HCT116 (cell line): ENCODE results near the gene CACNA1C. TPM values are rescaled to one million over a fixed set of nuclear protein-coding genes. Genes with fewer than 3 reads are reported as not detected.

Source experiments
- ATAC-seq: fragments of 200-7000 bp; cut with Tn5 transposase; 2 replicates; pipeline ENCODE4 v1.9.1; 2020; ENCODE audit warnings: mild to moderate bottlenecking, moderate library complexity
- BruUV-seq: library from RNA; stranded (reverse); fragments of 400-500 nt; replicated peaks from 2 replicates; lab custom pipeline; 2021; lab: Mats Ljungman, UMichigan
- CTCF ChIA-PET: fragments of 300-600 bp; sonication (Branson Sonifier 250); formaldehyde crosslinking; loops from one replicate; lab custom pipeline; 2021; ENCODE audit warnings: antibody characterized with exemption; lab: Charles Lee
- POLR2A ChIA-PET: fragments of 300-600, 350-600 bp; sonication (Branson Sonifier 250); formaldehyde crosslinking; loops from one replicate; lab custom pipeline; 2021; ENCODE audit warnings: antibody characterized with exemption; lab: Charles Lee
- RAD21 ChIA-PET, 2 experiments: fragments of 300-600 bp; sonication (Branson Sonifier 250); formaldehyde crosslinking; loops; one replicate each; lab custom pipeline; 2023; ENCODE audit warnings: low total read pairs in 2 of 2; ENCODE audit not compliant: uncharacterized antibody in 2 of 2, unreplicated experiment in 2 of 2, low non-redundant PET in 1 of 2; lab: Charles Lee
- DNase-seq: peaks from one replicate; pipeline ENCODE4 v3.0.0-alpha.2; 2010; ENCODE audit warnings: low read depth, low spot score
- H2AFZ ChIP-seq: fragments of 200-600 bp; shearing (Covaris generic), sonication (generic); 2 replicates; pipeline ENCODE4 v1.6.1; 2017; ENCODE audit warnings: low read depth, mixed run types, mixed read lengths, antibody characterized with exemption, low read length; ENCODE audit not compliant: poor library complexity, severe bottlenecking
- H3K27ac ChIP-seq: 2 replicates; pipeline ENCODE4 v1.5.1; 2012; ENCODE audit warnings: low read depth, low read length
- H3K27me3 ChIP-seq: fragments of 200-600 bp; sonication (generic); 2 replicates; pipeline ENCODE4 v1.6.1; 2016; ENCODE audit warnings: mixed run types, low read length, mixed read lengths; ENCODE audit not compliant: insufficient read depth
- H3K36me3 ChIP-seq, 2 experiments: fragments of 200-500 bp in 1 of 2; fragments of 200-600 bp in 1 of 2; sonication (Bioruptor generic) in 1 of 2; sonication (generic) in 1 of 2; 2 replicates each; pipeline versions ENCODE4 v1.5.1 to v1.6.1; 2014 to 2016; ENCODE audit warnings: low read length in 2 of 2, inconsistent platforms in 1 of 2, mixed read lengths in 1 of 2, mixed run types in 1 of 2; ENCODE audit not compliant: insufficient read depth in 2 of 2, control insufficient read depth in 1 of 2
- H3K4me1 ChIP-seq, 2 experiments: fragments of 200-600 bp in 1 of 2; sonication (generic) in 1 of 2; 2 replicates each; pipeline versions ENCODE4 v1.5.1 to v1.6.1; 2012 to 2017; ENCODE audit warnings: low read length in 2 of 2, inconsistent platforms in 1 of 2, mild to moderate bottlenecking in 1 of 2, mixed read lengths in 1 of 2, mixed run types in 1 of 2, moderate library complexity in 1 of 2; ENCODE audit not compliant: insufficient read depth in 2 of 2, control insufficient read depth in 1 of 2
- H3K4me2 ChIP-seq: fragments of 200-600 bp; sonication (generic); 2 replicates; pipeline ENCODE4 v1.6.1; 2017; ENCODE audit warnings: mixed run types, low read length, mixed read lengths
- H3K4me3 ChIP-seq, 2 experiments: fragments of 200-600 bp in 1 of 2; sonication (generic) in 1 of 2; replicated peaks in 1 of 2; 2 replicates each; pipeline ENCODE4 v1.5.1; 2011 to 2016; ENCODE audit warnings: low read length in 2 of 2, control low read depth in 1 of 2, low read depth in 1 of 2, mild to moderate bottlenecking in 1 of 2, mixed read lengths in 1 of 2, mixed run types in 1 of 2
- H3K79me2 ChIP-seq: fragments of 200-600 bp; sonication (generic); 2 replicates; pipeline ENCODE4 v1.6.1; 2017; ENCODE audit warnings: mild to moderate bottlenecking, mixed run types, low read length, moderate library complexity, mixed read lengths; ENCODE audit not compliant: insufficient read depth
- H3K9ac ChIP-seq: fragments of 200-600 bp; sonication (generic); 2 replicates; pipeline ENCODE4 v1.6.1; 2016; ENCODE audit warnings: low read length, mixed read lengths
- H3K9me2 ChIP-seq: fragments of 200-600 bp; sonication (generic), shearing (Covaris generic); 2 replicates; pipeline ENCODE4 v1.6.1; 2017; ENCODE audit warnings: mixed run types, mild to moderate bottlenecking, moderate library complexity; ENCODE audit not compliant: insufficient read depth
- H3K9me3 ChIP-seq, 2 experiments: fragments of 200-500 bp in 1 of 2; fragments of 200-600 bp in 1 of 2; sonication (Bioruptor generic) in 1 of 2; sonication (generic) in 1 of 2; 2 replicates each; pipeline ENCODE4 v1.6.1; 2014 to 2017; ENCODE audit warnings: low read length in 2 of 2, mixed read lengths in 2 of 2, inconsistent platforms in 1 of 2, low read depth in 1 of 2, mild to moderate bottlenecking in 1 of 2, mixed run types in 1 of 2, moderate library complexity in 1 of 2; ENCODE audit not compliant: control insufficient read depth in 1 of 2, insufficient read depth in 1 of 2
- H4K20me1 ChIP-seq: fragments of 200-600 bp; sonication (generic), shearing (Covaris generic); 2 replicates; pipeline ENCODE4 v1.6.1; 2017; ENCODE audit warnings: mixed run types, mild to moderate bottlenecking, moderate library complexity; ENCODE audit not compliant: insufficient read depth
- ELF1 ChIP-seq: IDR thresholded peaks from 2 replicates; pipeline ENCODE4 v1.6.1; 2012; ENCODE audit warnings: low read depth, borderline replicate concordance
- EZH2 ChIP-seq: fragments of 200-600 bp; sonication (generic); IDR thresholded peaks from 2 replicates; pipeline ENCODE4 v1.6.1; 2017; ENCODE audit warnings: antibody characterized with exemption, mixed run types
- FOSL1 ChIP-seq: IDR thresholded peaks from 2 replicates; pipeline ENCODE4 v1.6.1; 2012; ENCODE audit warnings: low read depth
- JUND ChIP-seq: IDR thresholded peaks from 2 replicates; pipeline ENCODE4 v1.6.1; 2012
- POLR2AphosphoS5 ChIP-seq: IDR thresholded peaks from 2 replicates; pipeline ENCODE4 v1.6.1; 2011; ENCODE audit warnings: mild to moderate bottlenecking, low read depth, low read length, moderate library complexity
- RAD21 ChIP-seq: IDR thresholded peaks from 2 replicates; pipeline ENCODE4 v1.6.1; 2012; ENCODE audit warnings: low read depth, mild to moderate bottlenecking
- TCF7L2 ChIP-seq: IDR thresholded peaks from 2 replicates; pipeline ENCODE4 v1.7.0; 2011; ENCODE audit warnings: borderline replicate concordance, inconsistent platforms; ENCODE audit not compliant: insufficient read depth, insufficient read length; ENCODE audit errors: extremely low read depth
- ZFX ChIP-seq: fragments of 450-650 bp; IDR thresholded peaks from 2 replicates; pipeline ENCODE4 v1.6.1; 2017
- ZNF274 ChIP-seq: fragments of 200-500 bp; sonication (Bioruptor generic); IDR thresholded peaks from 2 replicates; pipeline ENCODE4 v1.6.1; 2014; ENCODE audit warnings: mild to moderate bottlenecking, low read depth, low read length, inconsistent platforms
- intact Hi-C: fragments of 100-400 bp; cut with micrococcal nuclease; formaldehyde crosslinking; loops from 2 replicates; pipeline ENCODE4 v1.10.0; 2022
- total RNA-seq: library from RNA; stranded (reverse); gene quantifications from one replicate; pipeline ENCODE4 v1.2.1, GENCODE V29; 2021; ENCODE audit not compliant: unreplicated experiment
- TF ChIP-seq, protein P1 (sequence below): IDR thresholded peaks from 2 replicates; pipeline ENCODE4 v1.6.1; 2012
- TF ChIP-seq, protein P2 (sequence below): IDR thresholded peaks from 2 replicates; pipeline ENCODE4 v1.6.1; 2012; ENCODE audit warnings: low read depth
- TF ChIP-seq, protein P3 (sequence below): IDR thresholded peaks from 2 replicates; pipeline ENCODE4 v1.6.1; 2011; ENCODE audit warnings: mild to moderate bottlenecking, low read length, moderate library complexity; ENCODE audit not compliant: insufficient replicate concordance; ENCODE audit errors: extremely low read depth

CACNA1C gene
- total RNA-seq, 1 experiment from 2014 or later, result 0.05 TPM

DNA sequence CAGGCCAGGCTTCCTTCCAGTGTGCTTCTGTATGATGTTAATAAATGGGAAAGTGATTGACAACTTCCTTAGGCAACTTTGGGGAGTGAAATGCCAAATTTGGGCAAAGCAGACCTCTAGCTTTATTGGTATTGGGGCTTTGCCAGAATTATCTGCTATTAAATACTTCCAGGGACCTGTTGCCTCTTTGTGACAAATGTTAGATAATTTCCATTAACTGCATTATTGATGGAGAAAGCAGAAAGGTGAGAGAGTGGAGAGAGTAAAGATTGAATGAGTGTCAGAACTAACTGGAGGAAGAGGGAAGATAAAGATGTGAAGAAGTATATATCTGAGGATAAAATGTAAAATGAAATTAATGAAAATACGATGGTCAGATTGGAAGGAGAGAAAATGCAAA lies 94.5 kb downstream of the CACNA1C start:
- intact Hi-C loops, result no loop called here
- no peak overlapping the region for H2AFZ ChIP-seq

More for the DNA sequence above, 94.5 kb downstream of the CACNA1C start:
- Histone ChIP-seq H4K20me1 (no peaks in the 10 kb centered on the region), H3K27me3 (peaks cover 64% of the 10 kb centered on the region), H3K9ac (no peak overlapping the region), H3K4me2 (no peak overlapping the region), H3K79me2 (no peaks in the 10 kb centered on the region), H3K4me3 (no peak overlapping the region), H3K9me3 (no peaks in the 10 kb centered on the region), H3K36me3 (no peaks in the 10 kb centered on the region), H3K4me1 (no peaks in the 10 kb centered on the region), H3K9me2 (no peaks in the 10 kb centered on the region), H3K27ac (no peak overlapping the region)
- CTCF ChIA-PET, result no interaction called here
- RAD21 ChIA-PET, result no interaction called here
- no TSS peak for BruUV-seq
- no peak for ATAC-seq
- TF ChIP-seq JUND, result no peak
- TF ChIP-seq EZH2, result no peak
- no peak for TF ChIP-seq POLR2AphosphoS5
- no peak for TF ChIP-seq ELF1
- no peak for TF ChIP-seq TCF7L2
- no peak for TF ChIP-seq ZNF274
- no peak for TF ChIP-seq RAD21
- no peak for TF ChIP-seq FOSL1
- TF ChIP-seq, protein P1, sequence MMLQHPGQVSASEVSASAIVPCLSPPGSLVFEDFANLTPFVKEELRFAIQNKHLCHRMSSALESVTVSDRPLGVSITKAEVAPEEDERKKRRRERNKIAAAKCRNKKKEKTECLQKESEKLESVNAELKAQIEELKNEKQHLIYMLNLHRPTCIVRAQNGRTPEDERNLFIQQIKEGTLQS, result no peak
- TF ChIP-seq, protein P2, sequence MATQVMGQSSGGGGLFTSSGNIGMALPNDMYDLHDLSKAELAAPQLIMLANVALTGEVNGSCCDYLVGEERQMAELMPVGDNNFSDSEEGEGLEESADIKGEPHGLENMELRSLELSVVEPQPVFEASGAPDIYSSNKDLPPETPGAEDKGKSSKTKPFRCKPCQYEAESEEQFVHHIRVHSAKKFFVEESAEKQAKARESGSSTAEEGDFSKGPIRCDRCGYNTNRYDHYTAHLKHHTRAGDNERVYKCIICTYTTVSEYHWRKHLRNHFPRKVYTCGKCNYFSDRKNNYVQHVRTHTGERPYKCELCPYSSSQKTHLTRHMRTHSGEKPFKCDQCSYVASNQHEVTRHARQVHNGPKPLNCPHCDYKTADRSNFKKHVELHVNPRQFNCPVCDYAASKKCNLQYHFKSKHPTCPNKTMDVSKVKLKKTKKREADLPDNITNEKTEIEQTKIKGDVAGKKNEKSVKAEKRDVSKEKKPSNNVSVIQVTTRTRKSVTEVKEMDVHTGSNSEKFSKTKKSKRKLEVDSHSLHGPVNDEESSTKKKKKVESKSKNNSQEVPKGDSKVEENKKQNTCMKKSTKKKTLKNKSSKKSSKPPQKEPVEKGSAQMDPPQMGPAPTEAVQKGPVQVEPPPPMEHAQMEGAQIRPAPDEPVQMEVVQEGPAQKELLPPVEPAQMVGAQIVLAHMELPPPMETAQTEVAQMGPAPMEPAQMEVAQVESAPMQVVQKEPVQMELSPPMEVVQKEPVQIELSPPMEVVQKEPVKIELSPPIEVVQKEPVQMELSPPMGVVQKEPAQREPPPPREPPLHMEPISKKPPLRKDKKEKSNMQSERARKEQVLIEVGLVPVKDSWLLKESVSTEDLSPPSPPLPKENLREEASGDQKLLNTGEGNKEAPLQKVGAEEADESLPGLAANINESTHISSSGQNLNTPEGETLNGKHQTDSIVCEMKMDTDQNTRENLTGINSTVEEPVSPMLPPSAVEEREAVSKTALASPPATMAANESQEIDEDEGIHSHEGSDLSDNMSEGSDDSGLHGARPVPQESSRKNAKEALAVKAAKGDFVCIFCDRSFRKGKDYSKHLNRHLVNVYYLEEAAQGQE, result no peak
- no peak for TF ChIP-seq ZFX
- TF ChIP-seq, protein P3, sequence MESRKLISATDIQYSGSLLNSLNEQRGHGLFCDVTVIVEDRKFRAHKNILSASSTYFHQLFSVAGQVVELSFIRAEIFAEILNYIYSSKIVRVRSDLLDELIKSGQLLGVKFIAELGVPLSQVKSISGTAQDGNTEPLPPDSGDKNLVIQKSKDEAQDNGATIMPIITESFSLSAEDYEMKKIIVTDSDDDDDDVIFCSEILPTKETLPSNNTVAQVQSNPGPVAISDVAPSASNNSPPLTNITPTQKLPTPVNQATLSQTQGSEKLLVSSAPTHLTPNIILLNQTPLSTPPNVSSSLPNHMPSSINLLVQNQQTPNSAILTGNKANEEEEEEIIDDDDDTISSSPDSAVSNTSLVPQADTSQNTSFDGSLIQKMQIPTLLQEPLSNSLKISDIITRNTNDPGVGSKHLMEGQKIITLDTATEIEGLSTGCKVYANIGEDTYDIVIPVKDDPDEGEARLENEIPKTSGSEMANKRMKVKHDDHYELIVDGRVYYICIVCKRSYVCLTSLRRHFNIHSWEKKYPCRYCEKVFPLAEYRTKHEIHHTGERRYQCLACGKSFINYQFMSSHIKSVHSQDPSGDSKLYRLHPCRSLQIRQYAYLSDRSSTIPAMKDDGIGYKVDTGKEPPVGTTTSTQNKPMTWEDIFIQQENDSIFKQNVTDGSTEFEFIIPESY, result no peak
- POLR2A ChIA-PET, result no interaction called here
- no peak for DNase-seq
